Activated naive CD8-positive, alpha-beta T cell treated with anti-CD3 and anti-CD28 coated beads, Interleukin-2, amount 50 U/mL, for 24 hours (primary cell): ENCODE data around the gene GABRB1.

ENCODE experiments used
- ATAC-seq: fragments of 150-1000 bp; cut with Tn5 transposase; one replicate; pipeline ENCODE4 v1.10.0; 2021
- DNase-seq: peaks from one replicate; pipeline ENCODE4 v3.0.0; 2021
- H3K27ac Mint-ChIP-seq: one replicate; pipeline ENCODE4 v1.8.0; 2021; ENCODE audit warnings: mild to moderate bottlenecking, mixed read lengths
- H3K27me3 Mint-ChIP-seq: one replicate; pipeline ENCODE4 v1.8.0; 2021; ENCODE audit warnings: mixed read lengths
- H3K36me3 Mint-ChIP-seq: one replicate; pipeline ENCODE4 v1.8.0; 2021; ENCODE audit warnings: low read depth, mixed read lengths
- H3K4me1 Mint-ChIP-seq: one replicate; pipeline ENCODE4 v1.8.0; 2021; ENCODE audit warnings: mixed read lengths
- H3K4me3 Mint-ChIP-seq: one replicate; pipeline ENCODE4 v1.8.0; 2021; ENCODE audit warnings: mild to moderate bottlenecking, moderate library complexity, mixed read lengths
- H3K9me3 Mint-ChIP-seq: one replicate; pipeline ENCODE4 v1.8.0; 2021; ENCODE audit warnings: mixed read lengths

GABRB1 gene

DNA sequence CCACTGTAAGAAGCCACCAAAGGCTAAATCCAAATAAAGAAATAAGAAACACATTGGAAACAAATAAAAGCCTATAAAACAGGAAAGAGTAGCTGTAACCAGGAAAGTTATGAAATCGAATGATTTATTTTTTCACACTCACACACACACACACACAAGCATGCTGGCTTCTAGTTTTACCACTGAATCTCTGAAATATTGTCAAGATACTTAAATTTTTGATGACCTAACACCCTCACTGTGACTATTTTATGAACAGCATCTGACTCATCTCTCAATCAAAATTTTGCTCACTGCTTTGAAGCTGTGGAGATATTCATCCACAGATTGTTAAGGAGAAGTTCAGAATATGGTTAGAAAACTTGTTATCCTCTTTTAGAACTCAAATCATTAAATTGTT is 13.9 kb upstream of the GABRB1 start:
- Mint-ChIP-seq H3K4me3 (no peak overlapping the region), H3K36me3 (no peaks in the 10 kb centered on the region)
- no peak for ATAC-seq

DNA sequence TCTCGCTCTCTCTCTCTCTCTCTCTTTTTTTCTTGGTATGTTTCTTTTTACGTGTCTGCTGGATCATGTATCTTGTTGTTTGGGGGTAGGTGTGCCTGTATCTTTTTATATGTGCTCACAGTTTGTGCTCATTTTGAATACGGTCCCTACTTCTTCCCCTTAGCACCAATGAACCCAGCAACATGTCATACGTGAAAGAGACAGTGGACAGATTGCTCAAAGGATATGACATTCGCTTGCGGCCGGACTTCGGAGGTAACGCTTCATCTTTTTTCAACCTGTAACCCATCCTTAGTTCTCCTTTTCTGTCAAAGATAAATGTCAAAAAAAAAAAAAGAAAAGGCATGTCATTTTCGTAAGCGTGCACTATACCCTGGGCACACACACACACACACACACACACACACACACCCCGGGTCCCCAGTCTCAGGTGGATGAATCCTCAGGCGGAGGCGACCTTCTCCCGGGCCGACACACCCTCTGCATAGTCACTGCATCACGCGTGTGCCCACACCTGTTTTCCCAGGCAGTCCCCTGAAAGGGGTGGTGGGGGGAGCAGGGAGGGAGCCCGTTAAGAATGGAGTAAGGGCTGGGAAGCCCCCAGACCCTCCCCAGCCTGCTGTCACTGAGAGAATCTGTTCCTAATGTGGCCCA is 511 bp downstream of the GABRB1 start:
- Mint-ChIP-seq H3K27me3 (peaks cover 36% of the 10 kb centered on the region), H3K27ac (no peak overlapping the region), H3K4me1 (peaks cover 13% of the 10 kb centered on the region), H3K36me3 (no peaks in the 10 kb centered on the region), H3K4me3 (peak overlapping the region; percentile 48), H3K9me3 (no peaks in the 10 kb centered on the region)
- ATAC-seq (peak; percentile 33), DNase-seq (no peak)

More for the DNA sequence above, 13.9 kb upstream of the GABRB1 start:
- Mint-ChIP-seq H3K4me1 (no peaks in the 10 kb centered on the region), H3K9me3 (no peaks in the 10 kb centered on the region), H3K27me3 (peaks cover 2% of the 10 kb centered on the region), H3K27ac (no peak overlapping the region)
- DNase-seq, result no peak

DNA sequence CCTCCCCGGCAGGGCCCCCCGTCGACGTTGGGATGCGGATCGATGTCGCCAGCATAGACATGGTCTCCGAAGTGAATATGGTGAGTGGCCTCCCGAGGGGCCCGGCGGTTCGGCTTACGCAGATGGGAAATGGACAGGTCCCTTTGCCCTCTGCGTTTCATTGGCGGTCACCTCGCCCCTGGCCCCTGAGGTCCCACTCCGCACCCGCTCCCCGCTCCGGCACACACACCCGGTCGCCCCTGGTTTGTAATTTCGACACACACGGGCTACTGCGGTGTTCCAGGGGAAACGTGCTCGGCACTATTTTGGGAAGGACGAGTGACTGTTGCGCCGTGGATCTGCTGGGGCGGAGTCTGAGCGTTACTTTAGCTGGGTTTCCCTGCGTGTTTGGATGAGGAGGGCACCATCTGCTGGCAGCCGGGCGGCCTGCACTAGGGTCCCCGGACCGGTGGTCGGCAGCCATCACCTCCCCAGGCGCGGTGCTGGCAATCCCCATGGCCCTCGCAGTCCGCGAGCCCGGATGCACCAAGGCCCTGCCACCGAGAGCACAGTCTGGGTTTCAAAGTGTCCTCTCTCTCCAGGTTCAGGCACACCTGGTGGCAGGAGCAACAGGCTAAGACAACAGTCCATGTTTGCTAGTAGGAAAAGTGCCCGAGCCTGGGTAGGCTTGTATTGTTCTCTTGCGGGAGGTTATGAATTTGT is 1.2 kb downstream of the GABRB1 start:
- DNase-seq (peak; percentile 52), ATAC-seq (peak; percentile 88)
- peaks cover 36% of the 10 kb centered on the region for H3K27me3 Mint-ChIP-seq
- no peak overlapping the region for H3K27ac Mint-ChIP-seq
- no peaks in the 10 kb centered on the region for H3K36me3 Mint-ChIP-seq
- H3K4me3 Mint-ChIP-seq, result peak overlapping the region; percentile 48
- H3K9me3 Mint-ChIP-seq, result no peaks in the 10 kb centered on the region
- peaks cover 13% of the 10 kb centered on the region for H3K4me1 Mint-ChIP-seq

DNA sequence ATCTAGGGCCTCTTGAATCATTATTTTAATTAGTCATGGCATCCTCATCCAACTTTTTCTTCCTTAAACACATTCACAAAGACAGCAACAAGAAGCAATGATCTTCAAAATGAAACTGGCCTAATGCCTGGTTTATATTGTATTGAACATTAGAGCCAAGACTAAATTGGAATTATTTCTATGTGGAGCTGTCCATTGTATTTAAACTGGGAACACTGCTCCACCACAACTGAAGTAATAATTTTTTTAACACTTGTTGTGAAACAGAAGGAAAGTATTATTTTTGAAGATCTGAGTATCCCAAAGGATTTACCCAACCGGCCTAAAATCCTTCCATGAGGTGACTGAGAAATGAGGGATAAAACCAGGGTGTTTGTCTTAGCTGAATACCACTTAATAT is 6.9 kb downstream of the GABRB1 start:
- DNase-seq, result no peak
- no peaks in the 10 kb centered on the region for H3K4me1 Mint-ChIP-seq
- no peak overlapping the region for H3K4me3 Mint-ChIP-seq
- no peak overlapping the region for H3K27ac Mint-ChIP-seq
- ATAC-seq, result no peak
- no peaks in the 10 kb centered on the region for H3K9me3 Mint-ChIP-seq
- no peaks in the 10 kb centered on the region for H3K36me3 Mint-ChIP-seq
- peaks cover 13% of the 10 kb centered on the region for H3K27me3 Mint-ChIP-seq

DNA sequence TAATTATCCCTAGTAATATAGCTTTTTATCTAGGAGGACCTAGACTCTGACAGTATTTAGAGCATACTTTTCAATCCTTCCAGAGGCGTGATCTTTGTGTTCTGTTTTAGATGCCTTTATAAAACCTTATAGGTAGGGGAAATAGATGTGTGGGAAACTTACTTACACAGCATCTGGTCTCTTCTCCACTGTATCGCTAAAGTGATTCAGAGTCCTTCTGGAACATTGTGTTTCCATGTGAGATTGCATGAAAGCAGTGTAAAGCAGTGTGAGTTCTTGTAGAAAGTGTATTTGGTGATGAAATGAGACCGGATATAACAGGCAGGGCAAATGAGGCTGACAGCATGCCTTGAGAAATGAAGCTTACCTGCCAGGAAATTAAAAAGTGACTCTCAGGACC is 9.5 kb downstream of the GABRB1 start:
- H3K36me3 Mint-ChIP-seq, result no peaks in the 10 kb centered on the region
- no peak overlapping the region for H3K4me3 Mint-ChIP-seq
- DNase-seq, result no peak
- H3K27ac Mint-ChIP-seq, result no peak overlapping the region
- H3K4me1 Mint-ChIP-seq, result no peaks in the 10 kb centered on the region
- peaks cover 6% of the 10 kb centered on the region for H3K27me3 Mint-ChIP-seq
- ATAC-seq, result no peak
- no peaks in the 10 kb centered on the region for H3K9me3 Mint-ChIP-seq

DNA sequence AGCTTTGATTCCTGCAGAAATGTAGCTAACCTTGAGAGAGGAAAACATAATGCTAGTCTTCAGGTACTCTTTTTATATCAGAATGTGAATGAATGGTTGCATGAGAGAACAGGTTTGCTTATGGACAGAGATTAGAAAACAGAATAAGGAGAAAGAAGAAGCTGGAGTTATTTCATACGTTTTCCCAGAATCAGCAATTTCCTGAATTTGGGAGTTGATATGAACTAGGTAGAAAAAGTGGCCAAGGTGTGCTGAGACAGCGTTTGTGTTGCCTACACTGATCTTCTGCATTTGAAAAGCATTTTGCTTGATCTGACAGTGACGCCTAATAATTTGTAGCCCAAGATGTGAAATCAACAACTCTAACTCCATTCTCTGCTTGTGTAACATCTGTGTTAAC is 12.5 kb downstream of the GABRB1 start:
- H3K4me3 Mint-ChIP-seq, result no peak overlapping the region
- DNase-seq (no peak), ATAC-seq (no peak)
- peaks cover 6% of the 10 kb centered on the region for H3K27me3 Mint-ChIP-seq
- H3K36me3 Mint-ChIP-seq, result no peaks in the 10 kb centered on the region
- no peak overlapping the region for H3K27ac Mint-ChIP-seq
- no peaks in the 10 kb centered on the region for H3K4me1 Mint-ChIP-seq
- H3K9me3 Mint-ChIP-seq, result no peaks in the 10 kb centered on the region

DNA sequence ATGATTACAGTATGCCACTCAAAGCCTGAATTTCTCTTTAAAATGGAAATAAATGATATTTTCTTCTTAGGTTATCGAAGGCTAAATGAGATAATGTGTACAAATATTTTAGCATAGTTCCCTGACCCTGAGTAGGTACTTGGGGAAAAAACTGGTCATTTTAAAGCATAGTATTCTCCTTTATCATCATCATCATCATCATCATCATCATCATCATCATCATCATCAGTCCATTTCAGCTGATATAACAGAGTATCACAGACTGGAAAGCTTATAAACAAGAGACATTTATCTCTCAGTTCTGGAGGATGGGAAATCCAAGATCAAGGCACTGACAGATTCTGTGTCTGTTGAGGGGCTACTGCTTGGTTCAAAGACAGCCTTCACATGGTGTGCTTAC is 13.9 kb downstream of the GABRB1 start:
- Mint-ChIP-seq H3K4me1 (no peaks in the 10 kb centered on the region), H3K9me3 (no peaks in the 10 kb centered on the region), H3K27me3 (peaks cover 6% of the 10 kb centered on the region), H3K4me3 (no peak overlapping the region), H3K27ac (no peak overlapping the region), H3K36me3 (no peaks in the 10 kb centered on the region)
- DNase-seq, result no peak
- no peak for ATAC-seq

DNA sequence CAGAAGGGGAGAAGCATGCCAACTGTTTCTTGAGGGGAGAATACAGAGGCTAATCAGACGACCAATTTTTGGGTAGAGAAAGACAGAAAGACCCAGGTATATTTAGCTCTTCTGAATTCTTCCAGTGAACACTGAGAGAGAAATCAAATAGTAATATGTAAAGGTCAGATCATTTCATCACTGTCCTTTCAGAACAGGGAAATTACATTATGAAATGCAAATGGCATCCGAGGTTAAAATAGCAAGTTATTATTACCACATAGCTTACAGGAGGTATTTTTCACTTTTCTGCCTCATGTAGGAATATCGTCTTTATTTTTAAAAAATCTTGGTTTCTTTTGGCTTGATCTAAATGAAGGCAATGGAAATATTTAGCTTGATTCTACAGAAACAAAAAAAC is 18.0 kb downstream of the GABRB1 start:
- ATAC-seq (no peak), DNase-seq (no peak)
- peaks cover 6% of the 10 kb centered on the region for H3K27me3 Mint-ChIP-seq
- H3K9me3 Mint-ChIP-seq, result no peaks in the 10 kb centered on the region
- no peaks in the 10 kb centered on the region for H3K36me3 Mint-ChIP-seq
- no peak overlapping the region for H3K4me3 Mint-ChIP-seq
- no peaks in the 10 kb centered on the region for H3K4me1 Mint-ChIP-seq
- H3K27ac Mint-ChIP-seq, result no peak overlapping the region

DNA sequence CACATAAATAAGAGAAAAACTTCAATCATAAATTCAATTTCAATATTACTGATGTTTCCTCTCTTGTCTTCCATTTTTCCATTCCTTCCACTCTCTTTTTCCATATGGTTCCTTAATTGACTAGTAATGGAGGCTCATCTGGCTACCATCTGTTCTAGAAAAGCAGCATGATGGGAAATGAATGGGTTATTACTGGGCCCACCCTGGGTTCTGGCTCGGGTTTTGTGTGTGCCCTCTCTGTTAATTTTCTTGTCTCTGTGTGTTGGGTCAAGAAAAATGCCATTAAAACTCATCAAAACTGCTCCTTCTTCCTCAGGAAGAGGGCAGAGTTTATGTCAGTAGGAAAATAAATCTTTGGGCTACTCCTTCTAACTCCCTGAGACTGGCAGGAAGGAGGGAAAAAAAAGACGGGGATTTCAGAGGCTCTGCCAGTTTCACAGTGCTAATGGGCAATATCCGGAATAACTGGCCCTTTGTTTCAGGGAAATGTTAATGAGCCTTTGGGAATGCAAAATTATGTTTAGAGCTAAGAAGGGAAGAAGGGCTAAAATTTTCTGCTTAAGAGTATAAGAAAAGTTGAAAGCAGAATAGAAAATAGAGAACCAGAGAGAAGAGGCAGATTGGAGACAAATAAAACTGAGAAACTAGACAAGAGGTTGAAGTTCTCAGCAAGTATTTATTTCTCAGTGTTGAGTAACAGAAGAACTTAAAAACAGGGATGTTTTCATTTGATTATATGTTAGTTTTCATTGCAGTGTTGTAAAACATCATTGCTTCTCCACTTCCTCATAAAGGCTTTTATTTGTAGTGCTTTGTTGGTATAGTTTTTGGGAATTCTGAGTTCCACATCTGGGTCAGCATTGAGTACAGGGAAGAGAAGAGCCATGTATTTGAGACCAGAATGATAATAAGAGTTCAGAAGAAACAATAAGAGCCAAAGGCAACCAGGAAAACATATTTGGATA is 19.7 kb downstream of the GABRB1 start:
- Mint-ChIP-seq H3K27ac (no peak overlapping the region), H3K4me1 (no peaks in the 10 kb centered on the region), H3K4me3 (no peak overlapping the region), H3K9me3 (peaks cover 4% of the 10 kb centered on the region), H3K36me3 (no peaks in the 10 kb centered on the region), H3K27me3 (peaks cover 6% of the 10 kb centered on the region)
- no peak for DNase-seq
- no peak for ATAC-seq

DNA sequence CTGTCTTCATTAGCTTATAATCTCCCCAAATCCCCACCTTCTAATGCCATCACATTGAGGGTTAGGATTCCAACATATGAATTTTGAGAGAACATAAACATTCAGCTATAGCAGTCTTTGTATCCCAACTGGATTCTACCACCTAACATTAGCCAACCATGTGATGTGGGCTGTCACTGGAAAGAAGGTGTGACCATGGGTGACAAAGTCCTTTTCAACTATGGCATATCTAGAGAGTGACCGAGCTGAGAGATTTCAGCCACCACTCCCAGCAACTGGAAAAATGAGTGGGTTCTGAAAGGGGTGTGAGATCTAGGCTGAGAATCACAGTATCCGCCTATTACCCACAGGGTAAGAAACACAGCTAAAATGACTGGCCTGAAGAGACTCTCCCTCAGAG is 22.1 kb downstream of the GABRB1 start:
- ATAC-seq (no peak), DNase-seq (no peak)
- Mint-ChIP-seq H3K9me3 (peaks cover 4% of the 10 kb centered on the region), H3K4me1 (no peaks in the 10 kb centered on the region), H3K4me3 (no peak overlapping the region), H3K27me3 (peaks cover 8% of the 10 kb centered on the region), H3K36me3 (no peaks in the 10 kb centered on the region), H3K27ac (no peak overlapping the region)

DNA sequence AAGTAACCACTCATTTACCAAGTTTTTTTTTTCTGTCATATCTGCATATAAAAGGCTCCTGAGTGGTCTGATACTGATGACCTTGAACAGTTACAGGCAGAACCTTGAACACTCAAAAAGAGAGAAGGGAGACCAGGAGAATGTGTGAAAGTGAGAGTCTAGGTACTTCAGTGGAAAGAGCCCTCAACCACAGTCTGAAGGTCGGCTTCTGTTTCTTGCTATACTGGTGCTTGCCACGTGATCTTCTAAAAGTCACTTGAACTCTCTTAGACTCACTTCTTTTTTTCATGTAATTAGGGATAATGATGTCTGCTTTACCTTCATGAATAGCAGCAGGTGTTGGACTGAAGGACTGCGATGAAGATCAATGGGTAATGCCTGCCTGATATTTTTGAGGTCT is 22.8 kb downstream of the GABRB1 start:
- DNase-seq, result no peak
- Mint-ChIP-seq H3K9me3 (peaks cover 4% of the 10 kb centered on the region), H3K27ac (no peak overlapping the region), H3K4me1 (no peaks in the 10 kb centered on the region), H3K36me3 (no peaks in the 10 kb centered on the region), H3K4me3 (no peak overlapping the region), H3K27me3 (peaks cover 8% of the 10 kb centered on the region)
- ATAC-seq, result peak; percentile 43

DNA sequence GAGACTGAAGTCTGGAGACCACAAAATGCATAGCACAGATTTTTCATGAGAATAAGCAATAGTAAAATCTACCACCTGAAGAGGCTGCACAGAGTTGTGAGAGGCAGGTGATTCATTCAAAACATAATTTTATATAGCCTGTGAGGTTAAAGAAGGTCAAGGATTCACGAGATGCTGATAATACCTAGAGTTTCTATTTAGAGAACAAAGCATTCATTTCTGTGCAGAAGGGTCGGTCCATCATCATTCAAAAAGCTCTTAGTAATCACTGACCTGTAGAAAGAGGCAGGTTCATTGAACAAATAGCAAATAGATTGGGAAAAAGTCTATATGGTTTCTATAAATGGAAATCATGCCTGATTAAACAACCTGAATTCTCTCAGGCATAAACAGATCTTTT is 26.6 kb downstream of the GABRB1 start:
- ATAC-seq, result no peak
- Mint-ChIP-seq H3K27me3 (peaks cover 2% of the 10 kb centered on the region), H3K4me3 (no peak overlapping the region), H3K9me3 (peaks cover 4% of the 10 kb centered on the region), H3K4me1 (no peaks in the 10 kb centered on the region), H3K27ac (no peak overlapping the region), H3K36me3 (no peaks in the 10 kb centered on the region)
- no peak for DNase-seq

DNA sequence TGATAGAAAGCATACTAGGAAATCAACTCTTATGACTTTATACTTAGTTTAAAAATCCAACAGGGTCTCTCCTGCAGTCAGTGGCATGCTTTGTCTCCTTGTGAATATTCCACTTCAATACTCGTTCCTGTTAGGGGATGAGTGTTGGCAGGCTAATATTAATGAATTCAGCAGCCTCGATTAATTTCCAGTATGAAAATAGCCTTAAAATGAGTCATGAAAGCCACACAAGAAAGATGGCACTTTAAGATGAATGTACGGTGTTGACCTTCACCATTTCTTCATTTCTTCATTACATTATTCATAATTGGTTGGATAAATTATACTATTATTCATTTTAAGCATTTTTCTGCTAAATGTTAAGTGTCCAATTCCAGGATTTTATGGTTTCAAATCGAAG is 29.2 kb downstream of the GABRB1 start:
- no peaks in the 10 kb centered on the region for H3K9me3 Mint-ChIP-seq
- H3K4me1 Mint-ChIP-seq, result no peaks in the 10 kb centered on the region

DNA sequence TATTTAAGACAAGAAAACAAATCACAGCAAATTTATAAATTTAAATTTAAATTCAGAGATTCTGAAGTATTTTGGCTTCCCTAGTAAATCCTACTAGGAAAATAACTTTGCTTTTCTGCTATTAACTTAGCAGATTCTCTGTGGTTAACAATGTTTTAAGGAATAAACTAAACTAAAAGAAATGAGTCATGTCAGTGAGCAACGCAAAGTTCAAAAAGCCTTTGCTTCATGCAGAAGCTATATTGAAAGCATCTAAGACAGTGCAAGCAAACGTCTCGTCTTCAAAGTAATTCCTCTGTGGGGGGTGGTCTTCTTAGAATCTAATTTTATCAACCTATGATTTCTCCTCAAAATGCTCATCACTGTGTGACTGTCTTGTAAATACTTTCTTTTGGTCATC is 30.1 kb downstream of the GABRB1 start:
- DNase-seq (no peak), ATAC-seq (no peak)
- Mint-ChIP-seq H3K4me1 (no peaks in the 10 kb centered on the region), H3K27ac (no peak overlapping the region), H3K27me3 (peaks cover 2% of the 10 kb centered on the region), H3K9me3 (no peaks in the 10 kb centered on the region), H3K36me3 (no peaks in the 10 kb centered on the region), H3K4me3 (no peak overlapping the region)

More for the DNA sequence above, 29.2 kb downstream of the GABRB1 start:
- no peak overlapping the region for H3K27ac Mint-ChIP-seq
- DNase-seq (no peak), ATAC-seq (no peak)
- no peak overlapping the region for H3K4me3 Mint-ChIP-seq
- no peaks in the 10 kb centered on the region for H3K36me3 Mint-ChIP-seq
- H3K27me3 Mint-ChIP-seq, result peaks cover 2% of the 10 kb centered on the region

DNA sequence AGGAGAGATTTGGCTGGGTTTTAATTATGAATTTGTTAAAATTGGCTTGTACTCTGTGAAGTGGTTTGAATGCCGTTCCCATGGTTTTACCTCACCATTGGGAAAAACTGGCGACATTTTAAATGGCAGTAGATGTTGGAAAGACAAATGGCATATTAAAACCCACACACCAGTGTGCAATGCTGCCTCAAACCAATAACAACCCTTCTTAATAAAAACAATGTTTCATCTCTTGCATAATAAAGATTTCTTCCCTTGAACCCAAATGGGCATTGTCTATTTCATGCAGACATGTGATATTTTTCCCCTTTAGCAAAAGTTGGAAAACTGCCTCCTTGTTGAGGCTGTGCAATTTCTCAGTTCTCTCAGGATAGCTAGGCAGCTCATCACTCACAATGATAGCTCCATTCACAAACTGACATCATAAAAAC is 33.7 kb downstream of the GABRB1 start:
- Mint-ChIP-seq H3K27me3 (no peaks in the 10 kb centered on the region), H3K4me3 (no peak overlapping the region), H3K27ac (no peak overlapping the region), H3K36me3 (no peaks in the 10 kb centered on the region), H3K9me3 (peaks cover 4% of the 10 kb centered on the region), H3K4me1 (no peaks in the 10 kb centered on the region)
- no peak for ATAC-seq
- no peak for DNase-seq
